HG03135 (cell line): ENCODE measurements around the gene IGSF6.
"Not testable (repeated sequence)": the region's sequence is repeated elsewhere in the genome, so short reads cannot be mapped to it uniquely, and the experiment has no call there.

Source experiments
- ATAC-seq: cut with Tn5 transposase; IDR thresholded peaks from one replicate; pipeline ENCODE4 v1.9.1; 2021; ENCODE audit warnings: mild to moderate bottlenecking, moderate library complexity; ENCODE audit not compliant: unreplicated experiment

IGSF6 gene

DNA sequence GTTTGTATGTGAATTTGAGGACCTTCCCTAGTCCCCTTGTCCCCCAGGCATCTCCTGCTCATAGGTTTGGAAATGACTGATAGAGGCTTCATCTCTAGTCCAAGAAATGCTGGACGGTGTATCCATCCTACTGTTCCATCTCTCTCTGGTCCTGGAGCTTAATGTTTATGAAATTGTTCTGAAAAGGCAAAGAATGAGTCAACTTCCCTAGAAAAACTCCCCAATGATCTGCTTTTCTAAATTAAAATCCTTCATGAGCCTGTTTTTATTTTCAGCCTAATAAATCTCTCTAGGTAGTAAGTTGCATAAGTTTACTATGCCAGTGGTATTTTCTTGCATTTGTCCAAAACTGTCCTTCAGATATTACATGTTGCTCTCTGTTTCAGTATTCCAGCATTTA, 2.1 kb upstream of the IGSF6 start:
- ATAC-seq, result no peak

DNA sequence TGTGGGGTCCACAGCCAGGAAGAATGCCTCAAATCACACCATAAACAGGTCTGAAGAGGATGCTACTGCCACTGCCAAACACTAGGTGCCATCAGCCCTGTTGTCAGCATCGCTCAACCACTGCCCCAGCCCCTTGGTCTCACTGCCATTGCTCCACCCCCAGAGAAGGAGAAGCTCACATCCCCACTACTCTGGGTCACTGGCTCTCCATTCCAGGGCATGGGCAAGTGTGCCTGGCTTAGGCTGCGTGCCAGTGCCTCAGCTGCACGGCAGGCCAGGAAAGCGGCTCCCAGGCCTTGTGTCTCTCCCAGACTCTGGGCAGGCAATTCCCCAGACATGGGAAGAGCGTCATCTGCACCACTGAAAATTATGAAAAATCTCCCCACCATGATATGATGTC, 1.2 kb upstream of the IGSF6 start:
- ATAC-seq, result no peak

DNA sequence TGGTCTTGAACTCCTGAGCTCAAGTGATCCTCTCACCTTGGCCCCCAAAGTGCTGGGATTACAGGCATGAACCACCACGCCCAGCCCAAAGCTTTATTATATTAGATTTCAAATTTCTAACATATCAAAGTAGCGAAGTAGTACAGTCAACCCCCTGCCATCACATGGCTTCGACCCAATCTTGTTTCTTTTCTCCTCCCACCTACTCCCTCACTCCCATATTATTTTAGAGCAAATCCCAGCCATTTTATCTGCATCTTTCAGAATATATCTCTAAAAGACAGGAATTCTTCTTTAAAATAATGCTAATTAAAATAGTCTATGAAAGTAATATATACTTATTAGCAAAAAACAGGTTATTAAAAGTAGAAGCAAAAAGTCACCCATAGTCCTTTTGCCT, 893 bp downstream of the IGSF6 start:
- no peak for ATAC-seq

DNA sequence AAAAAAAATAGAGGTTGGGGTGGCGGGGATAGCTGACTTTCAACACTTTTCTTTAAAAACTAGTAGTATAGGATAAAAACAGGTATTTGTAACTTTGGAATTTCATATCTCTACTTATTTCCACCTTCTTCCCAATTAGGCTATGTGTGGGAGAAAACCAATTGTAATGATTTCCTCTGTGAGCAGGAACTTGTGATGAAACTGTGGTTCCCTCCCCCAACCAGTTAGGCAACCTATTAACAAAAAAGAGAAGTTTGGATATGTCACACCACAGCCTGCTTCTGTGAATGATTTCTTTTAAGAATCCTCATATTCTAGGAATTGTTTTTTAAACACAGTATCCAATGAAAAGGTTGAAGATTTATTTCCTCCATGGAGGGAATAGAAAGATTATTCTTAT, 1.9 kb downstream of the IGSF6 start:
- no peak for ATAC-seq

DNA sequence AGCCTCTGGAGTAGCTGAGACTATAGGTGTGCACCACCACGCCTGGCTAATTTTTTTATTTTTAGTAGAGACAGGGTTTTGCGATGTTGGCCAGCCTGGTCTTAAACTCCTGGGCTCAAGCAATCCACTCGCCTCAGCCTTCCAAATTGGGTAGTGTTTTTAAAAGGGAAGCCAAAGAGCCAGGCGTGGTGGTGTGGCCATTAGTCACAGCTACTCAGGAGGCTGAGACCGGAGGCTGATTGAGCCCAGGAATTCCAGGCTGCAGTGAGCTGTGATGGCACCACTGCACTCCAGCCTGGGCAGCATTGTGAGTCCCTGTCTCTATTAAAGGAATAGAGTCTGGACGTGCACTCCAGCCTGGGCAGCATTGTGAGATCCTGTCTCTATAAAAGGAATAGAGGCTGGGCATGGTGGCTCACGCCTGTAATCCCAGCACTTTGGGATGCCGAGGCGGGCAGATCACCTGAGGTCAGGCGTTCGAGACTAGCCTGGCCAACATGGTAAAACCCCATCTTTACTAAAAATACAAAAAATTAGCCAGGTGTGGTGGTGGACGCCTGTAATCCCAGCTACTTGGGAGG, 2.5 kb downstream of the IGSF6 start:
- not testable (repeated sequence) for ATAC-seq

DNA sequence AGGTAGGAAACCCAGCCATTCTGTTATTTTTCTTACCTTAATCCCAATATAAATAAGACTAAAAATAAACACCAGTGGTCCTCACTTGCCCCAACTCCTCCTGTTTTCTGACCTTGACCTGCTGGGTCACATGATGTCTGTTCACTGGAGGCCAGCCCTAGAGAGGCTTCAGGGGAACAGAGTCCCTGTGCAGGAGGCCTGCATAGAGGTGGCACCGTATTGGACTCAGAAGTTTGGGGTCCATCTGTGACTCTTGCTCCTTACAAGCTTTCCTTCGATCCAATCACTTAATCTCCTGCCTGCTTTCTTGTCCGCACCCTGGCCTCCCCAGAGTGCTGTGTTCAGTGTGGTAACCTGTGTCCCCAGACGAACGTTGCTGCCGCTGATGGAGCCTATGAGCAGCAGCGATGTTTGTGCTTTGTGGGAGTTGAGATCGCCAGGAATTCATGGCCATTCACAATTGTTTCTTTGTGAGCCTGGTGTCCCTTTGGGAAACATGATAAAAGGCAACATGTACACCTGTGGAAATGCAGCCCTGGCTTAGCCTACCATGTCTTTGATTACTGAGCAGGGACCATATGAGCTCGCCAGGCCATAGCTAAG, 4.7 kb downstream of the IGSF6 start:
- ATAC-seq, result peak; percentile 11

DNA sequence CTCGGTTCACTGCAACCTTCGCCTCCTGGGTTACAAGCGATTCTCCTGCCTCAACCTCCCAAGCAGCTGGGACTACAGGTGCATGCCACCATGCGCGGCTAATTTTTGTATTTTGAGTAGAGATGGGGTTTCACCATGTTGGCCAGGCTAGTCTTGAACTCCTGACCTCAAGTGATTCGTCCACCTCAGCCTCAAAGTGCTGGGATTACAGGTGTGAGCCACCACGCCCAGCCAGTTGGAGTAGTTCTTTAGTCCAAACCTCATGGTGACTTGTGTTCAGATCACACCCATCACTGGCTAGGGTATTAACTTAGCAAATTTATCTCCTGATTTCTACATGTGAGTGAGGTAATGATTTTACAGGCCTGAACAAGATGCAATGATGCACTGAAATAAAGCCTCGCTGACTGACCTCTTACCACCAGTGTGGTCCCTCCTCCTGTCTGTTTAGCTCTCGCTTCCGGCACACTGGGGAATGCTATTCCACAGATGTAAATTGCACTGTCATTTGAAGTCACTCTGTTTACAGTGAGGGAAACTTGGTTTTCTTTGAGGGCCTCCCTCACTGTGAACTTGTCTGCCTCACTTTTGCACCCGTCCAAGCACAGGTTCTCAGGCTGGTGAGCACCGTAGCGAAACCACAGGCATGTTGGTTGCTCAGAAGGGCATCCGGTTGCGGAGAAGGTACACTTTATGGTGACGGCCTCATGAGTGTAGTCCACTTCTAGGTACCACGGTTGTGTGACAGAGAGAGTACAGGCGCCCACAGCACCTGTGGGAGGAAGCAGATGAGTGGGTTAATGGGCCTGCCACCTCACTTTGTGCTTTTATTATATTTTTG, 5.5 kb downstream of the IGSF6 start:
- peak; percentile 77 for ATAC-seq

DNA sequence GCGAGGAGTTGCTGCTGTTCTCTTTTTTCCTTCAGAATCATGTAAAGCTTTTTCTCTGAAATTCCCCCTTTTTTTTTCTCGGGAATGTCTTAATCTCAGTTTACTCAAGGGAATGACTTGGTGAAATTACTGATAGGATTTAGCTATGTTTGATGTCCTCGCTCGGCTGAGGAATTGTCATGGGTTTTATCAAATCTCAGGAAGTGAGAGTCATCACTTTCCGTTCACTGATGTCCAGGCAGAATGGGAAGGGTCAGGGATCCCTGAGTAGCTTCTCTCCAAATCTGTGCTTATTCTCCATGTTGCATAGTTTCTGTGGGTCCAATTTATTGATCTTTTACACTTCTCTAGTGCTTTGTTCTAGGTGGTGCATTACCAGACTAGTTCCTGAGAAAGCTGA, 6.3 kb downstream of the IGSF6 start:
- ATAC-seq, result no peak

DNA sequence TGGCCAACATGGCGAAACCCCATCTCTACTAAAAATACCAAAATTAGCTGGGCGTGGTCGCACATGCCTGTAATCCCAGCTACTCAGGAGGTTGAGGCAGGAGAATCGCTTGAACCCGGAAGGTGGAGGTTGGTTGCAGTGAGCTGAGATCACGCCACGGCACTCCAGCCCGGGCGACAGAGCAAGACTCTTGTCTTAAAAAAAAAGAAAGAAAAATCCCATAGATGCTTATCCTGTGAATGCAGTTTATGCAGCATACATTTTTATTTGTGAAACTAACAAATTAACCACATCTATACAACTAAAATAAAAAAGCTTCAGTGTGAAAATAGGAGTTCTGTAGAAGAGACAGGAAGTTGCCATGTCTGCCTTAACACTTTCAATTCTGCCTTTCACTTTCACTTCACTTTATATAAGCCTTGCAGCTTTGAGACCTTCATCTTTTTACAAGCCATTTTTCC, 7.1 kb downstream of the IGSF6 start:
- ATAC-seq, result peak; percentile 43

DNA sequence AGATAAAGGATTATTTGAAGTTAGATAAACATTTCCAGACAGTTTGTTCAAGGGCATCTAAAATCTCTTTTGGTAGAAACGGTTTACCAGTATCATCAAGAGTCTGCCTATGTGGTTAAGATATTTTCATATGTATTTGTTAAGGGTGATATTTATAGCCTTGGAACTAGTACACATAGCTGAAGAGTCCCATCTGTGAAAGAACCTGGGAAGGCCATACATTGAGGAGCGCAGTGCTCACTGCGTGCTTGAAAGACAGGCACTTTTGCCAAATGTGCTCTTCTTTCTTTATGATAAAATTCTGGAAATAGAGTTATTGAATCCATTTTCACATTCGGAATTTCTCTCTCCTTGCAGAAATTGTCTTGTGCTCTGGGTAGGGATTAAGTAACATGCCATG, 7.7 kb downstream of the IGSF6 start:
- ATAC-seq, result no peak

DNA sequence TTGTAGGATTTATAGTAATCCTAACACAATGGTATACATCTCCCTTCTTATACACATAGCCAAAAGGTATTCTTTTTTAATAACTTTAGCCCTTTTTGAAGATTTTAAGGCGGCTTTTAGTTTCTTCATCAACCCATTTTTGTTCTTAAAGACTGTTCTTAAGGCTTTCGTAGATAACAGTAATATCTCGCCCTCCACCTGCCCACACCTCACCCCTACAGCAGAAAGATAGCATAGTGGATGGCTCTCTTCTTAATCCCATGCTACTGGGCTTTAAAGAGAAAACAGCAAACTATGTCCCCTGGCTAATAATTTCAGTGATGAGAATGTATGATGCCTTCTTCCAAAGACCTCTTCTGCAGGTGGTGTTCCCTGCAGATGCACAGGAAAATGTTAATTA, 8.6 kb downstream of the IGSF6 start:
- ATAC-seq, result no peak

DNA sequence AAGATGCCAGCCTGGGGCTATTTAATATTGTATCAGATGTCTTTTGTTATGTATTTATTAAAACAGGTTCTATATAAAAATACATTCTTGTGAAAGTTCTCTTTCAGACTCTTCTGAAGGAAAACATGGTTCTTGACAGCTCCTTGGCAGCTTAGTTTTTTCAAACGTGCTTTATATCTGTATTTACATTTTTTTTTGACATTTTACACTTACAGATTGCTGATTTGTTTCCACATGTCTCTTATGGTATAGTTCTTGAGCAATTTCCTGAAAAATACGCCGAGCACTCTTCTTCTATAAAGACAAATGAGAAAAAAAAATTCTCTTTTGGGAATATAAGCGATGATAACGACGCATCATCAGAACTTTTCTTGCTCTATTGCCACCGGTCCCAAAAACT, 9.5 kb downstream of the IGSF6 start:
- ATAC-seq, result no peak

DNA sequence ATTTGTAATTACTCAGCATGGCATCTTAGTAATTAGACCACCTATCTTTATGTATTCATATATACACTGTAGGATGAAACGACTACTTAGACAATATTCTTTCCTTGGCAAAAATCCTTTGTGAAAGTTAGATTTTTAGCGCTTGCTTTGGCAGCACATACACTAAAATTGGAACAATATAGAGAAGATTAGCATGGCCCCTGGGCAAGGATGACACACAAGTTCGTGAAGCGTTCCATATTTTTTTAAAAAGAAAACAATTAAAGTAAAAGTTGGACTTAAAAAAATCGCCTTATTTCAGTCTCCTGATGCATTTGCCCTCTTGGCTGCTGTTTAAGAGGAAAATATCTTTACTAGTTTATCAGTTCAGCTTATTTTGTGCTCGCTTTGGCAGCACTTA, 10.5 kb downstream of the IGSF6 start:
- no peak for ATAC-seq

DNA sequence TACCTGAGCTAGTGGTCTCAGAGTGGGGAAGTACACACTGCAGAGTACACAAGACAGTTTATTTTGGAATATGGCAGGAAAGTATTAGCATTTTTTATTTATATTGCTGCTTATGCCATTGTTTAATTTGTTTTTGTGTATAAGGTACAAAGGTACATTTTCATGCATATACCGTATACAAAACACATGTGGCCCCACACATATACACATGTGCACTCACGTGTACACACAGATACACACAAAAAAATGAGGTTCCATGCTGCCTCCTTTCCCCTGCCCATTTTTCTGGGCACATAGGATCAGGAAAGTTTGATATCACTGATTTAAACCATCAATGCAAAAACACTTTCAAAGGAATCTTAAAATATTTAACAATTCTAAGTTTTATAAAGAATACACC, 12.9 kb downstream of the IGSF6 start:
- no peak for ATAC-seq

DNA sequence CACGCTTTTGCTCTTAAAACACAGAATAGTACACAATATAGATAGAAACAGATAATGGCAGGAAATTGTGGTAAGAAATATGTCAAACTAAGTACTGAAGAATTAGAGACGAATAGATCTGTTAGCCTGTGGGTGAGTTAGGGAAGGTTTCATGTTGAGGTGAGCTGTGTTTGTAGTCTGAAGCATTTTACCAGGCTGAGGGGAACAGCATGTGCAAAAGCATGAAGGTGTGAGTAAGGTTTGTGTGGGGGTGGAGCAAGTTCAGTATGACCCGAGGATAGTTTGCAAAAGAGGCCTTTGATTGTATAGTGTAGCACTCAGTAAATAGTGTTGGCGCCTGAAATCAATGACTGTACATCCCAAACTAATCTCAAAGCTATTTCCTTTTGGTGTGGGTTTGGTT, 13.8 kb downstream of the IGSF6 start:
- ATAC-seq, result no peak

DNA sequence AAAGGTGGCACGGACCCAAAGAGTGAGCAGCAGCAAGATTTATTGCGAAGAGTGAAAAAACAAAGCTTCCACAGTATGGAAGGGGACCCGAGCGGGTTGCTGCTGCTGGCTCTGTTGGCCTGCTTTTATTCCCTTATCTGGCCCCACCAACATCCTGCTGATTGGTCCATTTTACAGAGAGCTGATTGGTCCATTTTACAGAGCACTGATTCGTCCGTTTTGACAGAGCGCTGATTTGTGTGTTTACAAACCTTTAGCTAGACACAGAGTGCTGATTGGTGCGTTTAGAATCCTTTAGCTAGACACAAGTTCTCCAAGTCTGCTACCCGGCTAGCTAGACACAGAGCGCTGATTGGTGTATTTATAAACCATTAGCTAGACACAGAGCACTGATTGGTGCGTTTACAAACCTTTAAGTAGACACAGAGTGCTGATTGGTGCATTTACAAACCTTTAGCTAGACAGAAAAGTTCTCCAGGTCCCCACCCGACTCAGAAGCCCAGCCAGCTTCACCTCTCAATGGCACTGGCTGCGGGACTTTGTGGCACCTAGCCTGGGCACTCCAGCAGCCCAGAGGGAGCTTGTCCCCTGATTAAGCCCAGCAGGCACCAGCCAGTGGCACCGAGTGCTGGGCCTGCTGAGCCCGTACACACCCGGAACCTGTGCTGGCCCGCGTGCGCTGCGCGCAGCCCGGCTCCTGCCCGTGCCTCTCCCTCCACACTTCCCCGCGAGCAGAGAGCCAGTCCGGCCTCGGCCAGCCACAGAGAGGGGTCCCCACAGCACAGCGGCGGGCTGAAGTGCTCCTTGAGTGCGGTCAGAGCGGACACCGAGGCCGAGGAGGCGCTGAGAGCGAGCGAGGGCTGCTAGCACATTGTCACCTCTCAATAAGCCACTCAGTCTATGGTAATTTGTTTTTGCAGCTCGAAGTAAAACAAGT, 15.1 kb downstream of the IGSF6 start:
- ATAC-seq, result no peak

DNA sequence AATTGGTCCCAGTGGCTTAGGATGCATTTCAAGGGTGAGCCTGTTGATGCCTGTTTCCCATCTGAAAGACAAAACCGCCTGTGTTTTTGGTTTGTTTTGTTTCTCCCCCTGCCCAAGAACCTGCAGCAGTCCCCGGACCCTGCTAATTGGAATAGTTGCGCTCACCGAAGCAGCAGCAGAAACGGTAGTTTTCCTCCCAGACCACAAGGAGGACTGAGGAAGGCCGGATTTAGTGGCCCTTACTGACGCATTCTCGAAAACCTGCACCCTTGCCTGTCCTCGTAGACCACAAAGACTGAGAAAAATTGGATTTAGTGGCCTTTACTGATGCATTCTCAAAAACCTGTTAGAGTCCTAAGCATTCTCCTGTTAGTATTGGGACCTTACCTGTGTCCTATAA, 16.7 kb downstream of the IGSF6 start:
- ATAC-seq, result not testable (repeated sequence)

DNA sequence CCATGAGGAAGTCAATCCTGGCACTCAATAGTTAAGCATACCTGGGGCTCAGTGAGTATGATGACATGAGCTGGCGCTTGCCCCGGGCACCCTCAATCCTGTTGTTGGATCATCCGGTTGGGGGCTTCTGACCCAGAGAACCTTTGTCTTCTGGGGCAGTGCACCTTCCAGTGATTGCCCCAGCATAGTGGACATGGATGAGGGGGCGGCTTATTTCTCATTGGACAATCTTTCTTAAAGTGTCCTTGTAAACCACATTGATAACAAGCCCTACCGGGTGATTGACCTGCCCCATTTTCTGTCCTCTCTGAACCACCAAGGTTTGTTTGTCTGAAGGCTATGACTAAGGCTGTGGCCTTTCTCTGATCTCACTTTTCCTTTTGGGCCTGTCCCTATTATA, 18.2 kb downstream of the IGSF6 start:
- ATAC-seq, result no peak

DNA sequence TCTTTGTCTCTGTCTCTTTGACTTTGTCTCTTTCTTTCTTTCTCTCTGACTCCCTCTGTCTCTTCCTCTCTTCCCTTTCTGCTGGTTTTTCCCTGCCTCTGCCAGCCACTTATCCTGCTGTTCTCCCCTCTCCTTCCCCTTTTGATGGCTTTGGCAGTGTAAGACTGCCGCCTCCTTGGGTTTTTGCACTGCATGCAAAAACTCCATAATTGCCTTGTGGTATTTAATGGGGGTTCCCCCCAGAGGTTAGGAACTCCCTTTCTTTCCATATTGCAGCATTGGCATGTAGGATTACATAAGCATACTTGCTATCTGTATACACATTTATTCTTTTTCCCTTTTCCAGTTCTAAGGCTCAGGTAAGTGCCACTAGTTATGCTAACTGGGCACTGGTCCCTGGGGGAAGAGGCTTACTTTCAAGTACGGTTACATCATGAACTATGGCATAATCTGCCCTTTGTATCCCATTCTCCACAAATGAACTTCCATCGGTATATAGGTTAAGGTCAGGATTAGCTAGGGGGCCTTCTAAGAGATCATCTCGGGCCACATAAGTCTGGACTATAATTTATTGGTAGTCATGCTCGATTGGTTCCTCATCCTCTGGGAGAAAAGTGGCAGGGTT, 20.3 kb downstream of the IGSF6 start:
- ATAC-seq, result not testable (repeated sequence)

DNA sequence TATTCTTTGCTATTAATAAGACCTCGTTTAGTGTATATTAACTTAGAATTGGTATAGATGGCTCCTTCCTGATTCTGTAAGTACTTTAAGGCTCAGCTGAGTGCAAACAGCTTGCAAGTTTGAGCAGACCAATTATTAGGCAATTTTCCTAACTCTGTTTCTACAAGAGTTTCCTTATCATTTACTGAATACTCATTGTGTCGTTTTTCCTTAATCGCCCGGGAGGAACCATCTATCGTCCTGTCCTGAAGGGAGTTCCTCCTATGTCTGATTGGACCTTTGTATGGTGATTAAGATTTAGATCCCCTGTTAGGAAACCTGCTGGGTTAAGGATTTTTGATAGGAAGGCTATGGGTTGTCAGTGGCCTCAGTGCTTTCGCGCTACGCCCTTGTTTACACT, 21.0 kb downstream of the IGSF6 start:
- not testable (repeated sequence) for ATAC-seq

DNA sequence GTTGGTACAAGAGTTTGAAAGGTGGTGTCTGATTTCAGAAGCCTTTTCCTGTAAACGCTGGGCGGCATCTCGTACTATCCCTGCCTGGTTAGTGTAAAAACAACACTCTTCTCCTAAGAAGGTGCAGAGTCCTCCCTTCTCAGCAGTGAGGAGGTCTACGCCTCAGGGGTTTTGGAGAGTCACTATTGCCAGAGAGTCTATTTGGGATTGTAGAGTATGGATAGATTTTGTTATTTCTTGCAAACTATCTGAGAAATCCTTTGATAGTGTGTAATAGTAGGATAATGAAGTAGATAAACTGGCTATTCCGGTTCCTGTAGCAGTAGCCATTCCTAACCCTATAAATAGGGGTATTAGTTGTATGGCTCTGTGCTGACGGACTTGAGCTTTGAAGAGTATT, 21.5 kb downstream of the IGSF6 start:
- ATAC-seq, result not testable (repeated sequence)
